ENCODE results near the gene CTNNA3. TPM values are rescaled to one million over a fixed set of nuclear protein-coding genes. Genes with fewer than 3 reads are reported as not detected.

The CTNNA3 gene
- total RNA-seq, 1 experiment from 2014 or later, result not detected

DNA sequence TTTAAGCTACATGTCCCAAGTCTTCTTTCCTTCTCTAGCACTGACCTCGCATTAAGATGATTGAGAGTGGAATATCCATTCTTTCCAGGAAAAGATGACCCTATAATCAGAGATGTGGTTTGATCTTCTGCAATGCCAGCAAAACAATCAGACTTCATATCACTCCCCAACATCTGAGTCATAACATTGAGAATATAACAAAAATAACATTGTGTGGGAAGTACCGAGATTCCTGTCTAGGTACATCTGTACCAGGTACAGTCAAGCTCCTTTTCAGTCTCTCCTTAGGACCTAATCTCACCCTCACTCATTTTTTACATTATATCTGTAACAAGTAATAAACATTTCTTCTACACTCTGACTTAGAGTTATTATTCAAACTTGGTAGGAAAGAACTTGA lies 568.6 kb downstream of the CTNNA3 start:
- Mint-ChIP-seq H3K36me3 (ENCODE audit: insufficient read depth, unreplicated experiment) (no peaks in the 10 kb centered on the region), H3K4me1 (ENCODE audit: low read depth, unreplicated experiment) (no peaks in the 10 kb centered on the region), H3K9me3 (ENCODE audit: low read depth, unreplicated experiment) (no peaks in the 10 kb centered on the region), H3K4me3 (ENCODE audit: low read depth, unreplicated experiment) (no peak overlapping the region), H3K27me3 (ENCODE audit: unreplicated experiment) (no peaks in the 10 kb centered on the region), H3K27ac (ENCODE audit: unreplicated experiment) (no peak overlapping the region)
- no peak for DNase-seq
- CTCF ChIA-PET, result no interaction called here
- TF ChIP-seq, protein P1, sequence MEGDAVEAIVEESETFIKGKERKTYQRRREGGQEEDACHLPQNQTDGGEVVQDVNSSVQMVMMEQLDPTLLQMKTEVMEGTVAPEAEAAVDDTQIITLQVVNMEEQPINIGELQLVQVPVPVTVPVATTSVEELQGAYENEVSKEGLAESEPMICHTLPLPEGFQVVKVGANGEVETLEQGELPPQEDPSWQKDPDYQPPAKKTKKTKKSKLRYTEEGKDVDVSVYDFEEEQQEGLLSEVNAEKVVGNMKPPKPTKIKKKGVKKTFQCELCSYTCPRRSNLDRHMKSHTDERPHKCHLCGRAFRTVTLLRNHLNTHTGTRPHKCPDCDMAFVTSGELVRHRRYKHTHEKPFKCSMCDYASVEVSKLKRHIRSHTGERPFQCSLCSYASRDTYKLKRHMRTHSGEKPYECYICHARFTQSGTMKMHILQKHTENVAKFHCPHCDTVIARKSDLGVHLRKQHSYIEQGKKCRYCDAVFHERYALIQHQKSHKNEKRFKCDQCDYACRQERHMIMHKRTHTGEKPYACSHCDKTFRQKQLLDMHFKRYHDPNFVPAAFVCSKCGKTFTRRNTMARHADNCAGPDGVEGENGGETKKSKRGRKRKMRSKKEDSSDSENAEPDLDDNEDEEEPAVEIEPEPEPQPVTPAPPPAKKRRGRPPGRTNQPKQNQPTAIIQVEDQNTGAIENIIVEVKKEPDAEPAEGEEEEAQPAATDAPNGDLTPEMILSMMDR (IDR thresholded peaks at IDR 0.05; ENCODE audit: unreplicated experiment), result no peak
- intact Hi-C loops (cut with micrococcal nuclease; ENCODE audit: unreplicated experiment), result no loop called here
- no TSS peak for BruUV-seq (replicated peaks)

DNA sequence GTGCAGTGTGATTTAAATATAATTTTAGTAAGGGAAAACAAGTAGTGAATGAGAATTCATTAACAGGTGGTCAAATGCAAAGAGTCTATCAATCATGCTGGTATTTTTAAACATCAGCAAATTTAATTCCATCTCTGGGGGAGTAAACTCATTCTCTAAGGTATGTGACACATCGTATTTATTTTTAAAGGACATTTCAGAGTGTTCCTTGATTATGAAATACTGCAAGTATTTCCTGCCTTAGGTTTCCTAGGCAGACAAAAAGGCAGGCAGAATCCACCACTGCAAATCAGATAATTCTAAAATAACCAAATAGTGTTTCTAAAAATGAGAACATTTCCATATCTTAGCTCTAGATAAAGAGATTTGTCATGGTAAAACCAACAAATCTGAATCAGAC lies 576.3 kb downstream of the CTNNA3 start:
- H3K4me1 Mint-ChIP-seq (ENCODE audit: low read depth, unreplicated experiment), result peaks cover 13% of the 10 kb centered on the region
- BruUV-seq (replicated peaks), result no TSS peak
- H3K4me3 Mint-ChIP-seq (ENCODE audit: low read depth, unreplicated experiment), result no peak overlapping the region
- H3K36me3 Mint-ChIP-seq (ENCODE audit: insufficient read depth, unreplicated experiment), result peaks cover 5% of the 10 kb centered on the region
- H3K27me3 Mint-ChIP-seq (ENCODE audit: unreplicated experiment), result peaks cover 35% of the 10 kb centered on the region
- no peak for DNase-seq
- intact Hi-C loops (cut with micrococcal nuclease; ENCODE audit: unreplicated experiment), result loop anchor here (5.0 to 10.0 kb wide), 3 partner anchors 42 to 408 kb away; no protein-coding TSS in a partner anchor
- TF ChIP-seq, protein P1 (IDR thresholded peaks at IDR 0.05; ENCODE audit: unreplicated experiment), result no peak
- H3K27ac Mint-ChIP-seq (ENCODE audit: unreplicated experiment), result no peak overlapping the region
- no peaks in the 10 kb centered on the region for H3K9me3 Mint-ChIP-seq (ENCODE audit: low read depth, unreplicated experiment)
- CTCF ChIA-PET, result no interaction called here

DNA sequence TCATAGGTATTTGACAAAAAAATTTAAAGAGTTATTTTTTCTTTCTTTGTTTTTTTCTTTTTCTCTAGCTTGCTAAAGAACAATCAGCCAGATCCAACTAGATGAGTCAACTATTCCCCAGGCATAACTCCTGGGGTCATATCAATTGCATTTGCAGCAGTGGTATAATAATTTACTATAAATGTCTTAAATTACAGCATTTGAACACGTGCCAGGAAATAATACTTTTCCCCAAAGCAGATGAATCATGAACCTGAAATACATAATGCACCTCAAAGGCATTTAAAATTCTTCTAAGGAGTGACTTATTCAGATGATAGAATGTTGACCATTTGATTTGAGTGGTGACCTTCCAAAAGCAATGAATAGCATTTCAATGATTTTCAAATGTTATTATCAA lies 580.0 kb downstream of the CTNNA3 start:
- H3K27me3 Mint-ChIP-seq (ENCODE audit: unreplicated experiment), result peaks cover 20% of the 10 kb centered on the region
- intact Hi-C loops (cut with micrococcal nuclease; ENCODE audit: unreplicated experiment), result loop anchor here (2.0 to 10.0 kb wide), 3 partner anchors 21 to 379 kb away; no protein-coding TSS in a partner anchor
- no peaks in the 10 kb centered on the region for H3K9me3 Mint-ChIP-seq (ENCODE audit: low read depth, unreplicated experiment)
- H3K36me3 Mint-ChIP-seq (ENCODE audit: insufficient read depth, unreplicated experiment), result peaks cover 5% of the 10 kb centered on the region
- peak; percentile 36 for DNase-seq
- no peak overlapping the region for H3K4me3 Mint-ChIP-seq (ENCODE audit: low read depth, unreplicated experiment)
- TF ChIP-seq, protein P1 (IDR thresholded peaks at IDR 0.05; ENCODE audit: unreplicated experiment), result no peak
- peaks cover 15% of the 10 kb centered on the region for H3K4me1 Mint-ChIP-seq (ENCODE audit: low read depth, unreplicated experiment)
- CTCF ChIA-PET, result no interaction called here
- no TSS peak for BruUV-seq (replicated peaks)
- H3K27ac Mint-ChIP-seq (ENCODE audit: unreplicated experiment), result peak overlapping the region; percentile 70

DNA sequence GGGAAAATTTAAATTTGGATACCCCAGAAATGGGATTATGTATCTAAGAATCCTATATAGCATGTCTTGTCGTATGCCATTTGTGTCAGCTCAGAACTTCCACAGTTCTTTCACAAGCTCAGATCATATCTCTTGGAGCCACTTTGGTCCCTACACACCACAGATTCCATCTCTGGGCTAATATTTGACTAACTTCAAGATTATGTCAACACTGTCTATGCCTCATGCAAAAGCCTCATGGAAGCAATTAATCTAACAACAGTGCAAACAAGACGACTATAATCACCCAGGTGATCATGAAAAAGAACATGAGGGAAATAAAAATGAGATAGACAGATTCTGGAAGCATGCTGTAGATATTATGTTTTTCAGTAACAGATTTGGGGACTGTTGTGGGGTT lies 581.0 kb downstream of the CTNNA3 start:
- peaks cover 14% of the 10 kb centered on the region for H3K27me3 Mint-ChIP-seq (ENCODE audit: unreplicated experiment)
- CTCF ChIA-PET, result interaction anchor here (0.7 to 1.0 kb wide), 2 partner anchors 10 to 191 kb away, joined by 3 read pairs; no protein-coding TSS in a partner anchor
- TF ChIP-seq, protein P1 (IDR thresholded peaks at IDR 0.05; ENCODE audit: unreplicated experiment), result no peak

More for the DNA sequence above, 581.0 kb downstream of the CTNNA3 start:
- Mint-ChIP-seq H3K9me3 (ENCODE audit: low read depth, unreplicated experiment) (no peaks in the 10 kb centered on the region), H3K36me3 (ENCODE audit: insufficient read depth, unreplicated experiment) (peaks cover 5% of the 10 kb centered on the region), H3K4me3 (ENCODE audit: low read depth, unreplicated experiment) (no peak overlapping the region), H3K4me1 (ENCODE audit: low read depth, unreplicated experiment) (peaks cover 15% of the 10 kb centered on the region), H3K27ac (ENCODE audit: unreplicated experiment) (peak overlapping the region; percentile 42)
- BruUV-seq (replicated peaks), result no TSS peak
- intact Hi-C loops (cut with micrococcal nuclease; ENCODE audit: unreplicated experiment), result loop anchor here (2.0 to 10.0 kb wide), 3 partner anchors 20 to 380 kb away; no protein-coding TSS in a partner anchor
- DNase-seq, result peak; percentile 2
